ENCODE measurements around the gene FER. TPM values are rescaled to one million over a fixed set of nuclear protein-coding genes. Genes with fewer than 3 reads are reported as not detected.
A peak's percentile ranks its signal among the peaks of the same experiment; 100 is the strongest.

Gene FER
- total and polyA plus RNA-seq, 2 of the 13 experiments (the other 11 are each of a cell fraction or from before 2014, with no cell fraction given), result 7.9 to 29.0 TPM

DNA sequence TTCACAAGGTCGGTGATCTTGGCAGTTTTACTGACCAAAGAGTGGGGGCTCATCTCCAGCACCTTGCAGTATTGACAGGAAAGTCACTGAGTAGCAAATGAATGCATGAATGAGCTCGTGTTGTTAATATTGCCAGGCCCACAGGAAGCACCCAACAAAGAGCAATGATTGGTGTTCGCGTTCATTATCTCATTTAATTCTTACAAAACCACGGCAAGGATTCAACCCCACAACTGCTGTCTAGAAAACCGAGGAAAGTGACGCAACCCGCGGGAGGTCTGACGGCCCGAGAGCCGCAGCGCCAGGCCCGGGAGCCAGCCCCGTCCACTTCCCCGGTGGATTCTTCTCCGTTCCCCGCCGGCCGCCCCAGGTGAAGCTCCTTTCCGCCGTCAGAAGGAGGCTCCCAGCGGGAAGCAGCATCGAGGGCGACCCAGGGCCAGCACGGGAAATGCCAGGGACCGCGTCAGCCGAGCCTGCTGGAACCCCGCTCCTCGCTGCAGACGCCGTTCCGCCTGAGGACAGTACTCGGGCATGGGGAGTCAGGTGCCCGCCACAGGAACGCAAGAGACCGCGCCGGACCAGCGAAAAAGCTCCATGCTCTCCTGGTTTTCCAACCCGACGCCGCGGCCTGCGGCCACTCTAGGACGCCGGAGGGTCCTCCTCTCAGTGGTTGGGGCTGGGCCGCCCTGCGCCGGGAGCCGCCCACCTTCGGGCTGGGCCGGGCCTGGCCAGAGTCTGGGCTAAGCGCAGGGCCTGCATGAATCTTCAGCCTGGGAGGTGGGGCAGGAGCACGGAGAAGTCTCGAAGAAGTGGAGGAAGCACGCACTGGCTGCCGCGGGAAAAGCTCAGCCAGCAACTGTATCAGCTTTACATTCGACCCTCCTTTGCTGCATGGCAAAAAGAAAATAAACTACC lies 19.8 kb upstream of the FER start (continued):
- TF ChIP-seq, protein P1, sequence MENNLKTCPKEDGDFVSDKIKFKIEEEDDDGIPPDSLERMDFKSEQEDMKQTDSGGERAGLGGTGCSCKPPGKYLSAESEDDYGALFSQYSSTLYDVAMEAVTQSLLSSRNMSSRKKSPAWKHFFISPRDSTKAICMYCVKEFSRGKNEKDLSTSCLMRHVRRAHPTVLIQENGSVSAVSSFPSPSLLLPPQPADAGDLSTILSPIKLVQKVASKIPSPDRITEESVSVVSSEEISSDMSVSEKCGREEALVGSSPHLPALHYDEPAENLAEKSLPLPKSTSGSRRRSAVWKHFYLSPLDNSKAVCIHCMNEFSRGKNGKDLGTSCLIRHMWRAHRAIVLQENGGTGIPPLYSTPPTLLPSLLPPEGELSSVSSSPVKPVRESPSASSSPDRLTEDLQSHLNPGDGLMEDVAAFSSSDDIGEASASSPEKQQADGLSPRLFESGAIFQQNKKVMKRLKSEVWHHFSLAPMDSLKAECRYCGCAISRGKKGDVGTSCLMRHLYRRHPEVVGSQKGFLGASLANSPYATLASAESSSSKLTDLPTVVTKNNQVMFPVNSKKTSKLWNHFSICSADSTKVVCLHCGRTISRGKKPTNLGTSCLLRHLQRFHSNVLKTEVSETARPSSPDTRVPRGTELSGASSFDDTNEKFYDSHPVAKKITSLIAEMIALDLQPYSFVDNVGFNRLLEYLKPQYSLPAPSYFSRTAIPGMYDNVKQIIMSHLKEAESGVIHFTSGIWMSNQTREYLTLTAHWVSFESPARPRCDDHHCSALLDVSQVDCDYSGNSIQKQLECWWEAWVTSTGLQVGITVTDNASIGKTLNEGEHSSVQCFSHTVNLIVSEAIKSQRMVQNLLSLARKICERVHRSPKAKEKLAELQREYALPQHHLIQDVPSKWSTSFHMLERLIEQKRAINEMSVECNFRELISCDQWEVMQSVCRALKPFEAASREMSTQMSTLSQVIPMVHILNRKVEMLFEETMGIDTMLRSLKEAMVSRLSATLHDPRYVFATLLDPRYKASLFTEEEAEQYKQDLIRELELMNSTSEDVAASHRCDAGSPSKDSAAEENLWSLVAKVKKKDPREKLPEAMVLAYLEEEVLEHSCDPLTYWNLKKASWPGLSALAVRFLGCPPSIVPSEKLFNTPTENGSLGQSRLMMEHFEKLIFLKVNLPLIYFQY (CRISPR knock-in tag; IDR thresholded peaks at IDR 0.05; ENCODE audit: borderline replicate concordance), result peak; percentile 98
- 0 out of 2 replicates have a peak, but pooled peaks have one; percentile 76 for TF ChIP-seq ZNF234 (CRISPR knock-in tag; conservative IDR thresholded peaks at IDR 0.05)
- peak; percentile 85; the same call in 1 of the 2 replicates for TF ChIP-seq ZNF570 (CRISPR knock-in tag; IDR thresholded peaks at IDR 0.05; ENCODE audit: borderline replicate concordance)

DNA sequence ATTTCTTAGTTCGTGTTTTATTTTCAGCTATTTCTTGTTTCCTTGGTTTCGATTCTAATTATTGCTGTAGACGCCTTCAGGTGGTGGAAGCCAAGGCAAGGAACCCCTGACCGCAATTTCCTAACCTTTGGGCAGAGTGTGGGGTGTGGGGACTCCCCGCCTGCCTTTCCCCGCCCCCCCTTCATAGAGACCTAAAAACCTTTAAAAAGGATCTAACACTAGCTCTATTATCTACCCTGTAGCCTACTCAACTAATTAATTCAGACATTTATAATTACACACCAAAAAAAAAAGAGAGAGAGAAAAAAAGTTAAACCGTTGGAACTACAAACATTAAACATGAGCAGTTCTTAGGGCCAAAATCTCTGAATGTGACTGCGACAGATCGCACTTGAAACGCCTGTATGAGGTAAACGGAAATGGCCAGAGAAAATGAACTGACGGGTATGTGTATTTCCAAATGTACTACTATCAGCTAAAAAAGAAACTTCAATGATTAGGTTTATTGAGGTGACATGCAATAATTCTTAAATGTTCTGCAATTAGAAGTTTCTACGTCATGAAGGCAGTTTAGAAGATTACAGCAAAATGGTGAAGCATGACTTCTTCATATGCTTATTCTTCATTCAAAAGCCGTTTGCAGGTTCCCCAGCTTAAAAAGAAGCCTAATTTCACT lies 19.0 kb upstream of the FER start:
- H3K27me3 ChIP-seq (ENCODE audit: control insufficient read depth in 1 of 2, insufficient read depth in 2 of 2, low read length in 2 of 2), result no peaks in the 10 kb centered on the region; a peak in 2 of 5 replicates
- peak overlapping the region; percentile 72 for H2AFZ ChIP-seq (ENCODE audit: low read length)
- in situ Hi-C loops (cut with HindIII; ENCODE audit: extremely low pct_ligation_motif_present, low pct_unique_long_range_greater_than_20kb) (no loop called here), intact Hi-C loops (cut with micrococcal nuclease; ENCODE audit: unreplicated experiment) (loop anchor here (1.0 to 5.0 kb wide), 2 partner anchors 19 to 41 kb away; partner anchors contain the start of gene FER)
- ATAC-seq, result no peak
- H3K9me3 ChIP-seq (ENCODE audit: low read length), result no peaks in the 10 kb centered on the region
- H3K79me2 ChIP-seq (ENCODE audit: insufficient read depth, low read length), result no peaks in the 10 kb centered on the region
- peak overlapping the region; percentile 86 for H3K9ac ChIP-seq (ENCODE audit: insufficient read depth, low read depth, low read length)
- no peaks in the 10 kb centered on the region for H4K20me1 ChIP-seq (ENCODE audit: insufficient read depth, low read length)
- H3K4me2 ChIP-seq (ENCODE audit: low read depth, low read length), result peak overlapping the region; percentile 94
- peak overlapping the region; percentile 71 to 90 (median 80) for H3K4me3 ChIP-seq (replicated peaks in 1 of 3; ENCODE audit: insufficient read depth in 1 of 3, low read depth in 2 of 3, low read length in 3 of 3)
- no peak for DNase-seq (ENCODE audit: low spot score)
- peaks cover 21% of the 10 kb centered on the region for H3K4me1 ChIP-seq (ENCODE audit: insufficient read depth, low read length)
- no peak overlapping the region for H3K27ac ChIP-seq (ENCODE audit: extremely low read length, insufficient read depth, low read length)
- ChIA-PET POLR2A (interaction anchor here (1.5 to 3.2 kb wide), 3 partner anchors 20 to 347 kb away, joined by 5 to 46 read pairs (median 9); partner anchors contain the start of genes FBXL17 and FER), CTCF (ENCODE audit: low intra/inter-chr PET ratio, low total read pairs) (no interaction called here)
- no peak for FAIRE-seq
- TSS peak; percentile 82 for BruUV-seq (replicated peaks)
- 0 out of 2 replicates have a peak, but pooled peaks have one; percentile 1 for TF ChIP-seq SAFB2 (CRISPR knock-in tag; IDR thresholded peaks at IDR 0.05; ENCODE audit: borderline replicate concordance, low read depth)
- no peak for TF ChIP-seq CC2D1A (CRISPR knock-in tag; IDR thresholded peaks at IDR 0.05)
- TF ChIP-seq, protein P2, sequence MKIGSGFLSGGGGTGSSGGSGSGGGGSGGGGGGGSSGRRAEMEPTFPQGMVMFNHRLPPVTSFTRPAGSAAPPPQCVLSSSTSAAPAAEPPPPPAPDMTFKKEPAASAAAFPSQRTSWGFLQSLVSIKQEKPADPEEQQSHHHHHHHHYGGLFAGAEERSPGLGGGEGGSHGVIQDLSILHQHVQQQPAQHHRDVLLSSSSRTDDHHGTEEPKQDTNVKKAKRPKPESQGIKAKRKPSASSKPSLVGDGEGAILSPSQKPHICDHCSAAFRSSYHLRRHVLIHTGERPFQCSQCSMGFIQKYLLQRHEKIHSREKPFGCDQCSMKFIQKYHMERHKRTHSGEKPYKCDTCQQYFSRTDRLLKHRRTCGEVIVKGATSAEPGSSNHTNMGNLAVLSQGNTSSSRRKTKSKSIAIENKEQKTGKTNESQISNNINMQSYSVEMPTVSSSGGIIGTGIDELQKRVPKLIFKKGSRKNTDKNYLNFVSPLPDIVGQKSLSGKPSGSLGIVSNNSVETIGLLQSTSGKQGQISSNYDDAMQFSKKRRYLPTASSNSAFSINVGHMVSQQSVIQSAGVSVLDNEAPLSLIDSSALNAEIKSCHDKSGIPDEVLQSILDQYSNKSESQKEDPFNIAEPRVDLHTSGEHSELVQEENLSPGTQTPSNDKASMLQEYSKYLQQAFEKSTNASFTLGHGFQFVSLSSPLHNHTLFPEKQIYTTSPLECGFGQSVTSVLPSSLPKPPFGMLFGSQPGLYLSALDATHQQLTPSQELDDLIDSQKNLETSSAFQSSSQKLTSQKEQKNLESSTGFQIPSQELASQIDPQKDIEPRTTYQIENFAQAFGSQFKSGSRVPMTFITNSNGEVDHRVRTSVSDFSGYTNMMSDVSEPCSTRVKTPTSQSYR (CRISPR knock-in tag; IDR thresholded peaks at IDR 0.05; ENCODE audit: borderline replicate concordance), result no peak
- 45% methylated on average over 14 of the region's 14 CpGs for WGBS (ENCODE audit: low lambda C conversion rate)
- no peaks in the 10 kb centered on the region for H3K36me3 ChIP-seq (replicated peaks in 1 of 2; ENCODE audit: control insufficient read depth in 1 of 2, insufficient read depth in 2 of 2, low read length in 2 of 2)

All from HepG2 (cell line).